NCI-H748 (cell line): Measurements from ENCODE around the gene TRABD.

Experiments used
- DNase-seq: peaks from one replicate; lab custom pipeline; 2025; ENCODE audit not compliant: unreplicated experiment; lab: John Stamatoyannopoulos, UW

TRABD gene

GRCh38 chr22:50216684-50217520 is 31.2 kb downstream of the TRABD start:
- no peak for DNase-seq

- no peak for DNase-seq
Observed at GRCh38 chr22:50217543-50218152, 31.9 kb downstream of the TRABD start.

GRCh38 chr22:50218153-50218995 is 32.7 kb downstream of the TRABD start:
- peak; percentile 18 for DNase-seq

GRCh38 chr22:50218996-50219727 is 33.4 kb downstream of the TRABD start:
- peak; percentile 47 for DNase-seq

- no peak for DNase-seq
Observed at GRCh38 chr22:50219800-50220602, 34.3 kb downstream of the TRABD start.

- DNase-seq = no peak
Observed at GRCh38 chr22:50220603-50221409, 35.1 kb downstream of the TRABD start.

GRCh38 chr22:50221410-50222300 is 35.9 kb downstream of the TRABD start:
- no peak for DNase-seq

GRCh38 chr22:50222508-50222907 is 36.8 kb downstream of the TRABD start:
- DNase-seq = no peak

- DNase-seq = no peak
Observed at GRCh38 chr22:50224071-50224470, 38.4 kb downstream of the TRABD start.

GRCh38 chr22:50225200-50225969 is 39.7 kb downstream of the TRABD start:
- no peak for DNase-seq

GRCh38 chr22:50226063-50226874 is 40.6 kb downstream of the TRABD start:
- DNase-seq = no peak

GRCh38 chr22:50226875-50227165 is 41.1 kb downstream of the TRABD start:
- DNase-seq = no peak

GRCh38 chr22:50227579-50228215 is 42.0 kb downstream of the TRABD start:
- no peak for DNase-seq

GRCh38 chr22:50228366-50228765 is 42.7 kb downstream of the TRABD start:
- no peak for DNase-seq

- DNase-seq = no peak
Observed at GRCh38 chr22:50229370-50229769, 43.7 kb downstream of the TRABD start.

- no peak for DNase-seq
Observed at GRCh38 chr22:50232481-50233151, 46.9 kb downstream of the TRABD start.
